Epithelial cell of esophagus (primary cell): ENCODE measurements around the gene GLIS1.

Experiments used
- DNase-seq: peaks from one replicate; pipeline ENCODE4 v3.0.0; 2010; ENCODE audit warnings: low read depth
- H3K4me3 ChIP-seq: 2 replicates; pipeline ENCODE4 v1.5.1; 2011; ENCODE audit warnings: mild to moderate bottlenecking, low read length, control low read depth
- CTCF ChIP-seq: IDR thresholded peaks from 2 replicates; pipeline ENCODE4 v1.5.1; 2011; ENCODE audit warnings: low read depth, mild to moderate bottlenecking, low read length, control low read depth, inconsistent platforms; ENCODE audit not compliant: insufficient read depth; ENCODE audit errors: missing control alignments

The GLIS1 gene

DNA sequence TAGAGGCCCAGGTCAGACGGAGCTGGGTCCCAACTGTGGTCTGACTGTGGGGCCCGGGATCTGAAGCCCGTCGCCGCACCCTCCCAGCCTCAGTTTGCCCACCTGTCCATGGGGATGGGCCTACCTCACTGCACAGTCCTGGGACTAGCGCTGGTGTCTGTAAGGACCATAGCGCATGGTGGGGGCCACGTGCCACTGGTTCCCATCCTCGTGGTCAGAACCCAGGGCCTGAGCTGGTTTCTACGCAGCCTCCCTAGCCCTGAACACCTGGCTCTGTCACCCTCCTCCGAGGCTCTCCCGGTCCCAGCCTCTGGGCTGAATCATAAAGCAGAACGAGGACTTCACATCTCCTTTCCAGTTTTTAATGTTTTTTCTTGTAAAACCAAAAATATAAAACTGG, 233.1 kb downstream of the GLIS1 start:
- H3K4me3 ChIP-seq: no peak overlapping the region
- no peak for TF ChIP-seq CTCF
- no peak for DNase-seq

DNA sequence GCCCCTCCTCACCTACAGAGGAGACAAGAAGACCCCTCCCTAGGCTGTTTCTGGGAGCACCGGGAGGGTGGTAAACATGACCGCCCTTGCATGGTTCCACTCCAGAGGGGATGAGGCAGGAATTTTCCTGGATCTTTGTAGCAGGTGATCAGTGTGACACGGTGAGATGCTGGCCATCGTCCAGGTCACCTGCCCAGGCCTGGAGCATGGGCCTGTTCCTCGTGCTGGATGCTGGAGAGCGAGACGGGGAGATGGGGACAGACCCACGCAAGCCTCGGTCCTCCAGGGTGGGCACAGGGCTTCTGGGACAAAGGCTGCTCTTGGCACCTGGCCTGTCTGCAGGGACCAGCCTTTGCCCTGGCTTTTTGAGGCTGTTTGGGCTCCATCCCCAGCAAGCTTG, 233.6 kb downstream of the GLIS1 start:
- H3K4me3 ChIP-seq: no peak overlapping the region
- no peak for TF ChIP-seq CTCF
- DNase-seq: no peak

- no peak overlapping the region for H3K4me3 ChIP-seq
- no peak for TF ChIP-seq CTCF
Observed at GRCh38 chr1:53504901-53505300, 234.1 kb downstream of the GLIS1 start.

GRCh38 chr1:53503433-53504217, 235.3 kb downstream of the GLIS1 start:
- H3K4me3 ChIP-seq: no peak overlapping the region
- no peak for DNase-seq
- no peak for TF ChIP-seq CTCF

More at GRCh38 chr1:53504901-53505300, 234.1 kb downstream of the GLIS1 start:
- no peak for DNase-seq

DNA sequence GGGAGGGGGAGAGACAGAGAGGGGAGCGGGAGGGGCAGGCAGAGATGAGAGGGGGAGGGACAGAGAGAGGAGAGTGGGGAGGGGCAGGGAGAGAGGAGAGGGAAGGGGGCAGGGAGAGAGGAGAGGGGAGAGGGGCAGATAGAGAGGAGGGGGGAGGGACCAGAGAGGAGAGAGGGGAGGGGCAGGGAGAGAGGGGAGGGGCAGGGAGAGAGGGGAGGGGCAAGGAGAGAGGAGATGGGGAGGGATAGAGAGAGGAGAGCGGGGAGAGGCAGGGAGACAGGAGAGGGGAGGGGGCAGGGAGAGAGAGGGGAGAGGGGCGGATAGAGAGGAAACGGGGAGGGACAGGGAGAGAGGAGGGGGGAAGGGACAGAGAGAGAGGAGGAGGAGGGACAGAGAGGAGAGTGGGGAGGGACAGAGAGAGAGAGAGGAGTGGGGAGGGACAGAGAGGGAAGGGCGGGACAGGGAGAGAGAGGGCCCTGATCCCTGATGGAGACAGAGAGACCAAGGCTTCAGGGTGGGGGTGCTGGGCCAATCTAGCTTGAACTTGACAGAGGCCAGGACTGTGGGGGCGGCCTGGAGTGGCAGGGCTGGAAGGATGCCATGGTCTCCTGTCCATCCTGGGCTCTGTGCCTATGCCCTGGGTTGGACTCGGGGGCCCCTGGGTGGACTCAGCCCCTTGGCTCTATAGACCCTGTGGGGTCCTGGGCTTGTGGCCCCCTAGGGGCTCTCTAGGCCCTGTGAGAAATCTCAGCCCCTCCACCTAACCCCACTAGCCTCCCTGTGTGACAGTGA, 236.1 kb downstream of the GLIS1 start:
- TF ChIP-seq CTCF: no peak
- no peak overlapping the region for H3K4me3 ChIP-seq
- no peak for DNase-seq

GRCh38 chr1:53501065-53502005, 237.6 kb downstream of the GLIS1 start:
- no peak for TF ChIP-seq CTCF
- H3K4me3 ChIP-seq: no peak overlapping the region
- no peak for DNase-seq
